MM.1S (cell line): Measurements from ENCODE around the gene NRXN3.
"Not testable (repeated sequence)": the region's sequence is repeated elsewhere in the genome, so short reads cannot be mapped to it uniquely, and the experiment has no call there.

Source experiments
- EZH2 ChIP-seq: fragments of 300-600 bp; sonication (generic); optimal IDR thresholded peaks from 2 replicates; pipeline ENCODE3; 2017; ENCODE audit warnings: low read depth, mild to moderate bottlenecking, antibody characterized with exemption, low read length, mixed read lengths
- EZH2phosphoT487 ChIP-seq: fragments of 300-600 bp; sonication (generic); IDR thresholded peaks from 2 replicates; pipeline ENCODE4 v1.6.1; 2018; ENCODE audit warnings: antibody characterized with exemption, low read length
- TF ChIP-seq, protein P1 (sequence below): fragments of 300-600 bp; sonication (generic); IDR thresholded peaks from 2 replicates; pipeline ENCODE4 v1.5.1; 2016; ENCODE audit warnings: antibody characterized with exemption, low read length, mixed read lengths

DNA sequence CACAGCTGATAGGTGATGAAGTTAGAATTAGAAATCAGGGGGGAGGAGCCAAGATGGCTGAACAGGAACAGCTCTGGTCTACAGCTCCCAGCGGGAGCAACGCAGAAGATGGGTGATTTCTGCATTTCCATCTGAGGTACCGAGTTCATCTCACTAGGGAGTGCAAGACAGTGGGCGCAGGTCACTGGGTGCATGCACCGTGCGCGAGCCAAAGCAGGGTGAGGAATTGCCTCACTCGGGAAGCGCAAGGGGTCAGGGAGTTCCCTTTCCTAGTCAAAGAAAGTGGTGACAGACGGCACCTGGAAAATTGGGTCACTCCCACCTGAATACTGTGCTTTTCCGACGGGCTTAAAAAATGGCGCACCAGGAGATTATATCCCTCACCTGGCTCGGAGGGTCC, 1597.5 kb downstream of the NRXN3 start:
- TF ChIP-seq, protein P1, sequence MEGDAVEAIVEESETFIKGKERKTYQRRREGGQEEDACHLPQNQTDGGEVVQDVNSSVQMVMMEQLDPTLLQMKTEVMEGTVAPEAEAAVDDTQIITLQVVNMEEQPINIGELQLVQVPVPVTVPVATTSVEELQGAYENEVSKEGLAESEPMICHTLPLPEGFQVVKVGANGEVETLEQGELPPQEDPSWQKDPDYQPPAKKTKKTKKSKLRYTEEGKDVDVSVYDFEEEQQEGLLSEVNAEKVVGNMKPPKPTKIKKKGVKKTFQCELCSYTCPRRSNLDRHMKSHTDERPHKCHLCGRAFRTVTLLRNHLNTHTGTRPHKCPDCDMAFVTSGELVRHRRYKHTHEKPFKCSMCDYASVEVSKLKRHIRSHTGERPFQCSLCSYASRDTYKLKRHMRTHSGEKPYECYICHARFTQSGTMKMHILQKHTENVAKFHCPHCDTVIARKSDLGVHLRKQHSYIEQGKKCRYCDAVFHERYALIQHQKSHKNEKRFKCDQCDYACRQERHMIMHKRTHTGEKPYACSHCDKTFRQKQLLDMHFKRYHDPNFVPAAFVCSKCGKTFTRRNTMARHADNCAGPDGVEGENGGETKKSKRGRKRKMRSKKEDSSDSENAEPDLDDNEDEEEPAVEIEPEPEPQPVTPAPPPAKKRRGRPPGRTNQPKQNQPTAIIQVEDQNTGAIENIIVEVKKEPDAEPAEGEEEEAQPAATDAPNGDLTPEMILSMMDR = not testable (repeated sequence)
- TF ChIP-seq EZH2phosphoT487, EZH2: not testable (repeated sequence)
